ENCODE measurements around the gene HEXIM1.
"Not testable (repeated sequence)": the region's sequence is repeated elsewhere in the genome, so short reads cannot be mapped to it uniquely, and the experiment has no call there.

HEXIM1 gene

GRCh38 chr17:45123930-45124796 lies 24.1 kb upstream of the HEXIM1 start:
- DNase-seq (ENCODE audit: insufficient read length) (no peak), FAIRE-seq (no peak)
- TF ChIP-seq POLR2AphosphoS5 (IDR thresholded peaks at IDR 0.05; ENCODE audit: low read depth, low read length) (no peak), POLR2A (IDR thresholded peaks at IDR 0.05; ENCODE audit: low read depth, low read length) (no peak)

- not testable (repeated sequence) for DNase-seq (ENCODE audit: insufficient read length); FAIRE-seq
Observed at GRCh38 chr17:45124797-45125122, 23.5 kb upstream of the HEXIM1 start.

GRCh38 chr17:45125509-45125908 lies 22.8 kb upstream of the HEXIM1 start:
- DNase-seq (ENCODE audit: insufficient read length) (no peak), FAIRE-seq (no peak)
- TF ChIP-seq POLR2AphosphoS5 (IDR thresholded peaks at IDR 0.05; ENCODE audit: low read depth, low read length) (no peak), POLR2A (IDR thresholded peaks at IDR 0.05; ENCODE audit: low read depth, low read length) (no peak), TAF1 (IDR thresholded peaks at IDR 0.05; ENCODE audit: borderline replicate concordance, low read depth, low read length) (no peak)

GRCh38 chr17:45127207-45127547 lies 21.1 kb upstream of the HEXIM1 start:
- DNase-seq (ENCODE audit: insufficient read length) (no peak), FAIRE-seq (no peak)
- no peak for TF ChIP-seq POLR2AphosphoS5 (IDR thresholded peaks at IDR 0.05; ENCODE audit: low read depth, low read length)
- TF ChIP-seq POLR2A (IDR thresholded peaks at IDR 0.05; ENCODE audit: low read depth, low read length), result no peak
- no peak for TF ChIP-seq TAF1 (IDR thresholded peaks at IDR 0.05; ENCODE audit: borderline replicate concordance, low read depth, low read length)

GRCh38 chr17:45127548-45128300 lies 20.6 kb upstream of the HEXIM1 start:
- DNase-seq (ENCODE audit: insufficient read length), result no peak
- no peak for FAIRE-seq
- TF ChIP-seq POLR2A (IDR thresholded peaks at IDR 0.05; ENCODE audit: low read depth, low read length) (no peak), POLR2AphosphoS5 (IDR thresholded peaks at IDR 0.05; ENCODE audit: low read depth, low read length) (no peak), TAF1 (IDR thresholded peaks at IDR 0.05; ENCODE audit: borderline replicate concordance, low read depth, low read length) (no peak)

- TF ChIP-seq POLR2AphosphoS5 (IDR thresholded peaks at IDR 0.05; ENCODE audit: low read depth, low read length), result no peak
- TF ChIP-seq POLR2A (IDR thresholded peaks at IDR 0.05; ENCODE audit: low read depth, low read length), result no peak
- no peak for TF ChIP-seq TAF1 (IDR thresholded peaks at IDR 0.05; ENCODE audit: borderline replicate concordance, low read depth, low read length)
- FAIRE-seq (no peak), DNase-seq (ENCODE audit: insufficient read length) (no peak)
Observed at GRCh38 chr17:45128331-45128730, 19.9 kb upstream of the HEXIM1 start.

GRCh38 chr17:45128989-45129388 lies 19.3 kb upstream of the HEXIM1 start:
- DNase-seq (ENCODE audit: insufficient read length), result no peak
- FAIRE-seq, result no peak
- TF ChIP-seq POLR2AphosphoS5 (IDR thresholded peaks at IDR 0.05; ENCODE audit: low read depth, low read length), result no peak
- TF ChIP-seq TAF1 (IDR thresholded peaks at IDR 0.05; ENCODE audit: borderline replicate concordance, low read depth, low read length), result no peak
- TF ChIP-seq POLR2A (IDR thresholded peaks at IDR 0.05; ENCODE audit: low read depth, low read length), result no peak

- TF ChIP-seq POLR2A (IDR thresholded peaks at IDR 0.05; ENCODE audit: low read depth, low read length) (no peak), TAF1 (IDR thresholded peaks at IDR 0.05; ENCODE audit: borderline replicate concordance, low read depth, low read length) (no peak), POLR2AphosphoS5 (IDR thresholded peaks at IDR 0.05; ENCODE audit: low read depth, low read length) (no peak)
- no peak for DNase-seq (ENCODE audit: insufficient read length)
- FAIRE-seq, result no peak
Observed at GRCh38 chr17:45129426-45129939, 18.8 kb upstream of the HEXIM1 start.

GRCh38 chr17:45129940-45130680 lies 18.2 kb upstream of the HEXIM1 start:
- no peak for FAIRE-seq
- no peak for DNase-seq (ENCODE audit: insufficient read length)
- no peak for TF ChIP-seq POLR2A (IDR thresholded peaks at IDR 0.05; ENCODE audit: low read depth, low read length)
- TF ChIP-seq POLR2AphosphoS5 (IDR thresholded peaks at IDR 0.05; ENCODE audit: low read depth, low read length), result no peak
- TF ChIP-seq TAF1 (IDR thresholded peaks at IDR 0.05; ENCODE audit: borderline replicate concordance, low read depth, low read length), result no peak

- DNase-seq (ENCODE audit: insufficient read length) (no peak), FAIRE-seq (no peak)
- TF ChIP-seq POLR2AphosphoS5 (IDR thresholded peaks at IDR 0.05; ENCODE audit: low read depth, low read length) (no peak), TAF1 (IDR thresholded peaks at IDR 0.05; ENCODE audit: borderline replicate concordance, low read depth, low read length) (no peak), POLR2A (IDR thresholded peaks at IDR 0.05; ENCODE audit: low read depth, low read length) (no peak)
Observed at GRCh38 chr17:45130681-45131615, 17.3 kb upstream of the HEXIM1 start.
